GM18870 (cell line): ENCODE measurements around the gene CLDN2.

Source experiments
- ATAC-seq: cut with Tn5 transposase; IDR thresholded peaks from one replicate; pipeline ENCODE4 v1.9.1; 2021; ENCODE audit warnings: moderate library complexity; ENCODE audit not compliant: unreplicated experiment

CLDN2 gene

GRCh38 chrX:106917830-106918500 lies 2.2 kb upstream of the CLDN2 start:
- ATAC-seq, result peak; percentile 57

DNA sequence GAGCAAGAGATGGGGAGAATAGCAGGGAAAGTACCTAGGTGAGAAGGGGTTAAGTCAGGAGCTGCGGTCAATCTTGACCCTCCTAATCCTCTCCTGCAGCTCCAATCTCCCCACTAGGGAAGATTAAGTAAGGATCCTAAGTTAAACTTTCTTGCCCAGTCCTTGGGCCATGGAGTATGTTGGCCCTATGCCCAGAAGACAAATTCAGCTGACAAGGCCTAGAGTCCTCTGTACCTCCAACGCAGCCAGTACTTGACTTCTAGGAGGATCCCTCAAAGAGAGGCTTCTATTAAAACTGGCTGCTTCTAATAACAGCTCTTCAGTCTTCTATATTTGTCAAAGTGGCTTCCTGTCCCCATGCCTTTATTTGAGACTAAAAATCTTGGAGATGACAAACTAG lies 1.4 kb downstream of the CLDN2 start:
- no peak for ATAC-seq

DNA sequence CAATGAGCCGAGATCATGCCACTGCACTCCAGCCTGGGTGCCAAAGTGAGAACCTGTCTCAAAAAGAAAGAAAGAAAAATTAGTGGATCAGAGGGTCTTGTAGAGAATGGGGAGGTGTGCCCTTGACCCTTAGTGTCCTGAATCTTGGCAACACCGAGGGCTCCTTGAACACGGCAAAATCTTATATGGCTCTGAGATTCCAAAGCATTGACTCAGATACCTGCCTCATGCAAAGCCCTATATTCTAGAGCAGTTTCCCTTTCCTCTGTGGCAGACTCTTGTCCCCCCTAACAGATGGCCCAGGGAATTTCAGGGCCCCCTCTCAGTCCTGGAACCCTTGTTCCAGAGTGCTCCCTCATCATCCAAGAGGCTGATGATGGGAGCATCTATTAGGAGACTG lies 6.8 kb downstream of the CLDN2 start:
- ATAC-seq, result no peak

DNA sequence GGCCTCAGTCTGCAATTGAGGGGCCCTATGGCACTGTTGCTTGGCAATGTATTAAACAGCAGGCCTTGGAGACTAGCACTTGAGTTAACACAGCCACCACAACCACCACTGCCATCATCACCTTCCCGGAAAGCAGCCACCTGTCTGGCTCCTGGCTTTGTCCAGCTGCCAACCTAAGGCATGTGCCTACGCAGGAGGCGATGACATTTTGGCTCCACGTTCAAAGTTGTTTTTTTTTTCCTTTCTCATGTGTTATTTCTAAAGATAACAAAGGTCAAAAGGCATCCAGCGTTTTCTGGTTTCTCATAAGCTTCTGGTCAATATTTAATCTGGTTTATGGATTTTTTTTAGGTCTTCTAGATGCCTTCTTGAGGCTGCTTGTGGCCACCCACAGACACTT lies 7.5 kb downstream of the CLDN2 start:
- ATAC-seq, result no peak

DNA sequence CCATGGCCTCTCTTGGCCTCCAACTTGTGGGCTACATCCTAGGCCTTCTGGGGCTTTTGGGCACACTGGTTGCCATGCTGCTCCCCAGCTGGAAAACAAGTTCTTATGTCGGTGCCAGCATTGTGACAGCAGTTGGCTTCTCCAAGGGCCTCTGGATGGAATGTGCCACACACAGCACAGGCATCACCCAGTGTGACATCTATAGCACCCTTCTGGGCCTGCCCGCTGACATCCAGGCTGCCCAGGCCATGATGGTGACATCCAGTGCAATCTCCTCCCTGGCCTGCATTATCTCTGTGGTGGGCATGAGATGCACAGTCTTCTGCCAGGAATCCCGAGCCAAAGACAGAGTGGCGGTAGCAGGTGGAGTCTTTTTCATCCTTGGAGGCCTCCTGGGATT lies 8.0 kb downstream of the CLDN2 start:
- no peak for ATAC-seq

DNA sequence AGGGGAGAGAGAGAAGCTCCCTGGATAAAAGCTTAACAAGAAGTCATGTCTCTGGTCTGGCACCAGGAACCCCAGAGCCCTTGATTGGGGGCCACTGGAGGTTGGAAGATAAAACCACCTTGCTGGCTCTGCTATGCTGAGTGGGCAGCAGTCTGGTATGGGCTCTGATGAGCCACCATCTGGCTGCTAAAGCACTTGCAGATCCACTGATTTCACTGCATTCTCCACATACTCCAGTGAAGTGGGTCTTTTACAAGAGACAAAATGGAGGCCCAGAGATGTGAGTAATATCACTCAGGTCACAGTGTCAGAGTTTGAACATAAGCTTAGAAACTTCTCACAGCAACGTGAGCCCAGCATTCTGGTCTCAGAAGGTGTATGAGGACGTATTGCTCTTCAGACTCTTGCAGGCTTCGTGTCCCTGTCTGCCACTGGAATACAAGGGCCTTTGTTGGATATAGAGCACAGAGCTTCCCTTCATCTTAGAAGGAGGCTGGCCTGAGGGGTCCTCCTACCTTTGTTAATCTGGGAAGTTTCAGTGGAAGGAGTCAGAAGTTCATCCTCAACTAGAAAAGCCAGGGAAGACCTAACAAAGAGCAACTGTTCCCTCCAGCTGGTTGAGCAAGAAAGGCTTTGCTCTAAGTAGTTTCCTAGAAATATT lies 11.8 kb downstream of the CLDN2 start:
- no peak for ATAC-seq

GRCh38 chrX:106932492-106932923 lies 12.3 kb downstream of the CLDN2 start:
- ATAC-seq, result no peak

DNA sequence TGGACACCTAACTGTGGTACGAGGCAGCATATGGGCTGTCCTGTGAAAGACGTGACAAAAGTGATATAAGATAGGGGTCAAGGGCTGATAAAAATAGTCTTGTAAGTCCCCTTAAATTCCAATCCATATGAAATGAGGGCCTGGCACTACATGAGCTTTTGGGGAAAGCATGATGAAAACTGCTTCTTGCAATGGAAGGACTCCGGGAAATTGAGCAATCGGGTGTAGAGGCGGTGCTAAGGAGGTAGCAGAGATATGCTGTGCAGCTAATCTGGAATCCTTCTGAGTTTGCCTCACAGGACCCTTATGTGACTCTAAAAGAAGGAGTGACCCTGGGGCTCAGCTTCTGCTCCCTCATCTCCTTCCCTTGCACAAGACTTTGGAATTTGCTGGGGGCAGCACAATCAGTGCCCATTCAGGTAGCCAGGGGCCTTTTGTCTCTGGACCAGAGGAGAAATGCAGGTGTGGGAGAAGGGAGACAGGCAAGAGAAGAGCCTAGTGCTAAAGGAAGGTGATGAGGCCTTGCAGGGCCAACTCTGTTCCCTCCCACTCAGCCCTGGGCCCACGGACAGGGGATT lies 12.8 kb downstream of the CLDN2 start:
- ATAC-seq, result no peak

- no peak for ATAC-seq
These were observed 13.3 kb downstream of the CLDN2 start for GRCh38 chrX:106933538-106933961.

- no peak for ATAC-seq
These were observed 15.0 kb downstream of the CLDN2 start for GRCh38 chrX:106935175-106935574.

DNA sequence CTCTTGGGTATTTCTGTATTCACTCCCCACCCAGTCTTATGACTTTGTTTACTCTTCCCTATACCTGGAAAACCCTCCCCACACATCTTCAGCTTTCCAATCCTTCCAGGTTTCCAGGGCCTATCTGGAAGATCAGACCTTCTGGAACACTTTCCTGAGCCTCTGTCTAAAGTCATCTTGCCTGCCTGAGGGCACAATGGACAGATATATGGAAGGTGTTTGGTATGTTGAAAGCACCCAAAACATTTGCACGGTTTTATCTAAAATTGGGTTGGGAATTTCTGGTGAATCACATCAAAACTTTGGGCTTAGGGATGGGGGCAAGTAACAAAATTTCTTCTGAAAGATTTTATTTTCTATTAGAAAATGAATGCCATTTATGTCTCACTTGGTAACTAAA lies 16.0 kb downstream of the CLDN2 start:
- no peak for ATAC-seq

DNA sequence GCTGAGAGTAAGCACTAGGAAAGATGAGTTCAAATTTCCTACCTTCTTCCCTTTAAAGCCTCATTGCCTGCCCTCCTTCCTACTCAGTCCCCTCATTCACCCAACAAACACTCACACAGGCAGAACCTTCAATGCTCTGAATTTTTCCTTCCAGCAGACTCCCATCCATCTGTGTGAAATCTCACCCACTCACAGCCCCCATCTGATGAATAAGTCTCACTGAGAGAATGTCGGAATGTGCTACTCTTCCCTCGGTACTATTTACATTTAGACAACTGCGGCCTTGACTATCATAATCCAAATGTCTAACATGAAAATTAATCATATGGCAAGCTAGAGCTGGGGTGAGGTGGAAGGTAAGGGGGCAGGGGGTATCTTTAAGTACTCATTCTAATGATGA lies 19.4 kb downstream of the CLDN2 start:
- no peak for ATAC-seq

DNA sequence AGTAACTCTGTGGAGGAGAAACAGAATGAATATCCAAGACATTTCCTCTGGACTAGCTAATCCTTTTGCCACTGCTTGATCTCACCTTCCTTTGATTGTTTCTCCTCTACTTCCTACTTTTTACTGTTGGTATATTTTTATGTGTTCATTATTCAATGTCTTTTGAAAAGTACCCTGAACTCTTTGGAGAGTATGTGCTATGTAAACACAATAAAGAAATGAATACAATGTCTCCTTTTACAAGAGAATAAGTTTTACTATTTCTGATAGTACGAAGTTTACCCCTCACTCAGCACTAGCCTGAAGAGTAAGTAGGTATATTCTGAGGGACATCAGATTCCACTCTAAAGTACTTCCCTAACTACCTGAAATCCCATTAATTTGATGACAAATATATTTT lies 19.9 kb downstream of the CLDN2 start:
- no peak for ATAC-seq

GRCh38 chrX:106946464-106946863 lies 26.3 kb downstream of the CLDN2 start:
- no peak for ATAC-seq

DNA sequence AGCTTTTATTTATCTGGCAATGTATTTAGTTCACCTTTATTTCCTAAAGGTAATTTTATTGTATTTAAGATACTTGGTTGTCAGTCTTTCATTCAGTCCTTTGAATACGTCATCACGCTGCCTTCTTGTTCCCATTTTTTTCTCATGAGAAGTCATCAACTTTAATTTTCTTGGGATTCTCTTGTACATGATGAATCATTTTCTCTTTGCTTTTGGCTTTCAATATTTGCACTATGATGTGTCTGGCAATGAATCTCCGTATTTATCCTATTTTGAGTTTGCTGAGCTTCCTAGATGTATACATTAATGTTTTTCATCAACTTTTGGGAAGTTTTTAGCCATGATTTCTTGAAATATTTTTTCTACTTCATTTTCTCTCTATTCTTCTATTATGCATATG lies 28.4 kb downstream of the CLDN2 start:
- ATAC-seq, result no peak

DNA sequence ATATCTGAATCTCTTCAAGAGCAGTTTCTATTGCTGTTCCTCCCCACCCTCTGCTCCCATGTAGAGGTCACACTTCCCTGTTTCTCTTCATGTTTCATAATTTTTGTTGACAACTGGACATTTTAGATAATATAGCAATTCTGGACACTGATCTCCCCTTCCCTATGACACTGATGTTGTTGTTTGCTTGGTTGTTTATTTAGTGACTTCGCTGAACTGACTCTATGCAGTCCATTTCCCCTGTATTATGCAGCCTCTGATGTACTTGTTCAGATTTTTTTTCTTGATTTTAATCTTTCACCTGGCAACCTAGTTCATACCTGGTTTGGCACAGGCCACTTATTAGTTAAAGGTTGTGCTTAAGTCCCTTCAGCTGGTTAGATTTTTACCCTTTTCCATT lies 29.2 kb downstream of the CLDN2 start:
- ATAC-seq, result no peak

GRCh38 chrX:106950381-106950780 lies 30.2 kb downstream of the CLDN2 start:
- ATAC-seq, result no peak

GRCh38 chrX:106951230-106951629 lies 31.0 kb downstream of the CLDN2 start:
- no peak for ATAC-seq

GRCh38 chrX:106952089-106952488 lies 31.9 kb downstream of the CLDN2 start:
- ATAC-seq, result no peak

- ATAC-seq, result no peak
These were observed 32.3 kb downstream of the CLDN2 start for GRCh38 chrX:106952538-106952937.

- no peak for ATAC-seq
These were observed 32.8 kb downstream of the CLDN2 start for GRCh38 chrX:106952988-106953387.

GRCh38 chrX:106954041-106954440 lies 33.8 kb downstream of the CLDN2 start:
- no peak for ATAC-seq
